Measurements from ENCODE around the gene WHRN. TPM values are rescaled to one million over a fixed set of nuclear protein-coding genes. Genes with fewer than 3 reads are reported as not detected.

The WHRN gene
- total RNA-seq, 2 experiments from 2014 or later, result 0.19 to 2.1 TPM

GRCh38 chr9:114500697-114501292 is 4.5 kb downstream of the WHRN start:
- no peak overlapping the region for H2AFZ ChIP-seq (ENCODE audit: low read length)
- TF ChIP-seq EZH2phosphoT487 (IDR thresholded peaks at IDR 0.05; ENCODE audit: borderline replicate concordance, low read depth, low read length) (no peak), CTCF (conservative IDR thresholded peaks at IDR 0.05; ENCODE audit: low read length) (no peak)
- H3K9me3 ChIP-seq (ENCODE audit: low read length), result no peaks in the 10 kb centered on the region
- peaks cover 30% of the 10 kb centered on the region for H3K4me1 ChIP-seq (ENCODE audit: insufficient read depth, low read length, poor library complexity, severe bottlenecking)
- no peak for DNase-seq (ENCODE audit: low spot score)
- no TSS peak for BruUV-seq (replicated peaks)
- POLR2A ChIA-PET, result interaction anchor here (0.6 kb wide), 1 partner anchor 9 kb away, joined by 4 read pairs; no protein-coding TSS in a partner anchor
- no peaks in the 10 kb centered on the region for H3K9me2 ChIP-seq (ENCODE audit: insufficient read depth, low read length)
- CTCF ChIA-PET (ENCODE audit: unreplicated experiment), result no interaction called here
- H3K27ac ChIP-seq (ENCODE audit: low read depth, low read length, poor library complexity, severe bottlenecking), result no peak overlapping the region
- no peaks in the 10 kb centered on the region for H3K36me3 ChIP-seq (ENCODE audit: insufficient read depth, low read length)
- H3K4me3 ChIP-seq (ENCODE audit: low read depth, low read length, poor library complexity, severe bottlenecking), result no peak overlapping the region
- H3K4me2 ChIP-seq (ENCODE audit: low read length), result no peak overlapping the region
- H3K79me2 ChIP-seq (ENCODE audit: insufficient read depth, low read depth, low read length), result no peaks in the 10 kb centered on the region
- H4K20me1 ChIP-seq (ENCODE audit: insufficient read depth, low read length), result no peaks in the 10 kb centered on the region
- intact Hi-C loops (cut with micrococcal nuclease; ENCODE audit: unreplicated experiment), result no loop called here

- Histone ChIP-seq H3K9me2 (ENCODE audit: insufficient read depth, low read length) (no peaks in the 10 kb centered on the region), H4K20me1 (ENCODE audit: insufficient read depth, low read length) (no peaks in the 10 kb centered on the region), H2AFZ (ENCODE audit: low read length) (no peak overlapping the region), H3K4me2 (ENCODE audit: low read length) (no peak overlapping the region), H3K36me3 (ENCODE audit: insufficient read depth, low read length) (no peaks in the 10 kb centered on the region), H3K27ac (ENCODE audit: low read depth, low read length, poor library complexity, severe bottlenecking) (no peak overlapping the region), H3K4me3 (ENCODE audit: low read depth, low read length, poor library complexity, severe bottlenecking) (no peak overlapping the region), H3K4me1 (ENCODE audit: insufficient read depth, low read length, poor library complexity, severe bottlenecking) (peaks cover 28% of the 10 kb centered on the region), H3K79me2 (ENCODE audit: insufficient read depth, low read depth, low read length) (no peaks in the 10 kb centered on the region), H3K9me3 (ENCODE audit: low read length) (no peaks in the 10 kb centered on the region)
- ChIA-PET POLR2A (interaction anchor here (0.5 to 0.9 kb wide), 3 partner anchors 15 to 106 kb away, joined by 3 read pairs; no protein-coding TSS in a partner anchor), CTCF (ENCODE audit: unreplicated experiment) (no interaction called here)
- intact Hi-C loops (cut with micrococcal nuclease; ENCODE audit: unreplicated experiment), result no loop called here
- BruUV-seq (replicated peaks), result no TSS peak
- TF ChIP-seq CTCF (conservative IDR thresholded peaks at IDR 0.05; ENCODE audit: low read length) (no peak), EZH2phosphoT487 (IDR thresholded peaks at IDR 0.05; ENCODE audit: borderline replicate concordance, low read depth, low read length) (no peak)
- DNase-seq (ENCODE audit: low spot score), result no peak
Measured at GRCh38 chr9:114499941-114500696, 5.2 kb downstream of the WHRN start.

DNA sequence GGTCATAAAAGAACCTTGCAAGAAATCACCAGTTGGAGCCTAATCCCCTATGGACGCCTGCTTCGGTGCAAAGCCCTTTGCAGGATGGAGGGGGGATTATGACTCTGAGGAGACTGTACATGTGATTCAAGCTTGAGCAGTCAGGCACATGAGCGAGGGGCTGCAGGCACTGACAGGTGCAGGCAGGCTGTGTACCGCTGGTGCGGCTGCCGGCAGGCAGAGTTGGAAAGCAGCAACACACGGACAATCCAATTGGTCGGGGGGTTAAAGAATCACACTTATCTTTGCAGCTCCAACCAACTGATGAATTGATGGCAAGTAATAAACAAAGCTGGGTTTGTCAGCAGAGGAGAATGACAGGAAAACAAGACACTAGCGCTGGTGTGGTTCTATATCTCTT is 5.7 kb downstream of the WHRN start:
- no peaks in the 10 kb centered on the region for H4K20me1 ChIP-seq (ENCODE audit: insufficient read depth, low read length)
- H3K79me2 ChIP-seq (ENCODE audit: insufficient read depth, low read depth, low read length), result no peaks in the 10 kb centered on the region
- H3K4me2 ChIP-seq (ENCODE audit: low read length), result no peak overlapping the region
- peak; percentile 33 for DNase-seq (ENCODE audit: low spot score)
- H3K36me3 ChIP-seq (ENCODE audit: insufficient read depth, low read length), result no peaks in the 10 kb centered on the region
- TF ChIP-seq CTCF (conservative IDR thresholded peaks at IDR 0.05; ENCODE audit: low read length), result no peak
- no peak for TF ChIP-seq EZH2phosphoT487 (IDR thresholded peaks at IDR 0.05; ENCODE audit: borderline replicate concordance, low read depth, low read length)
- no peak overlapping the region for H3K4me3 ChIP-seq (ENCODE audit: low read depth, low read length, poor library complexity, severe bottlenecking)
- H3K27ac ChIP-seq (ENCODE audit: low read depth, low read length, poor library complexity, severe bottlenecking), result no peak overlapping the region
- peaks cover 28% of the 10 kb centered on the region for H3K4me1 ChIP-seq (ENCODE audit: insufficient read depth, low read length, poor library complexity, severe bottlenecking)
- ChIA-PET POLR2A (interaction anchor here (0.5 to 0.9 kb wide), 3 partner anchors 15 to 105 kb away, joined by 3 read pairs; no protein-coding TSS in a partner anchor), CTCF (ENCODE audit: unreplicated experiment) (no interaction called here)
- no TSS peak for BruUV-seq (replicated peaks)
- intact Hi-C loops (cut with micrococcal nuclease; ENCODE audit: unreplicated experiment), result no loop called here
- no peaks in the 10 kb centered on the region for H3K9me2 ChIP-seq (ENCODE audit: insufficient read depth, low read length)
- no peaks in the 10 kb centered on the region for H3K9me3 ChIP-seq (ENCODE audit: low read length)
- no peak overlapping the region for H2AFZ ChIP-seq (ENCODE audit: low read length)

Measured in OCI-LY7 (cell line).